HUES48 (cell line): Measurements from ENCODE around the gene ANGPT4.

Source experiments
- H3K27ac ChIP-seq: one replicate; pipeline ENCODE4 v1.7.0; 2013; ENCODE audit warnings: low read depth, low read length, inconsistent platforms
- H3K27me3 ChIP-seq: 2 replicates; pipeline ENCODE4 v1.6.1; 2013; ENCODE audit warnings: mild to moderate bottlenecking, low read length; ENCODE audit not compliant: control insufficient read depth, insufficient read depth
- H3K36me3 ChIP-seq: 2 replicates; pipeline ENCODE4 v1.6.1; 2013; ENCODE audit warnings: low read length; ENCODE audit not compliant: control insufficient read depth, insufficient read depth
- H3K4me1 ChIP-seq: 2 replicates; pipeline ENCODE4 v1.6.1; 2013; ENCODE audit warnings: mild to moderate bottlenecking, low read length; ENCODE audit not compliant: control insufficient read depth, insufficient read depth
- H3K4me3 ChIP-seq: 2 replicates; pipeline ENCODE4 v1.5.1; 2013; ENCODE audit warnings: mild to moderate bottlenecking, low read depth, low read length
- H3K9ac ChIP-seq: 2 replicates; pipeline ENCODE4 v1.6.1; 2013; ENCODE audit warnings: mild to moderate bottlenecking, low read depth, low read length, moderate library complexity
- H3K9me3 ChIP-seq: 2 replicates; pipeline ENCODE4 v1.6.1; 2013; ENCODE audit warnings: low read length; ENCODE audit not compliant: control insufficient read depth, insufficient read depth

ANGPT4 gene

DNA sequence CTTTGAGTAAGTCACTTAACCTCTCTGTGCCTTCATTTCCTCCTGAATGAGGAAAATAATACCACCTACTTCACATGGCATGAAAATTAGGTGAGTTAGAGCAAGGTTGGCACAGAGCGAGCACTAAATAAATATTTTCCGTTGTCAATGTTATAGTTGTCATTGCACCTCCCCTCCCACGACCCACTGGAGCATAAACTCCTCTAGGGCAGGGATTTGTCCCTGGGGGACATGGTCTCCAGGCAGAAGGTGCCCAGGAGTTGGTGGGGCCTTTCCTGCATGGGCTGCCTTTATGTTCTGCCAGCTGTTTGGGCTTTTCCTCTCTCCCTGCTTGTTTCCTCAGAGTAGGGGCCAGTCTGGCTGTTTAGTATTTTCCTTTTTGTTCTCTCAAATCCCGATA, 1.3 kb upstream of the ANGPT4 start:
- H3K4me3 ChIP-seq, result no peak overlapping the region
- no peaks in the 10 kb centered on the region for H3K36me3 ChIP-seq
- H3K27me3 ChIP-seq, result no peaks in the 10 kb centered on the region
- H3K4me1 ChIP-seq, result no peaks in the 10 kb centered on the region; the same call in 1 of the 2 replicates
- no peak overlapping the region for H3K9ac ChIP-seq
- H3K9me3 ChIP-seq, result no peaks in the 10 kb centered on the region
- H3K27ac ChIP-seq, result no peak overlapping the region

DNA sequence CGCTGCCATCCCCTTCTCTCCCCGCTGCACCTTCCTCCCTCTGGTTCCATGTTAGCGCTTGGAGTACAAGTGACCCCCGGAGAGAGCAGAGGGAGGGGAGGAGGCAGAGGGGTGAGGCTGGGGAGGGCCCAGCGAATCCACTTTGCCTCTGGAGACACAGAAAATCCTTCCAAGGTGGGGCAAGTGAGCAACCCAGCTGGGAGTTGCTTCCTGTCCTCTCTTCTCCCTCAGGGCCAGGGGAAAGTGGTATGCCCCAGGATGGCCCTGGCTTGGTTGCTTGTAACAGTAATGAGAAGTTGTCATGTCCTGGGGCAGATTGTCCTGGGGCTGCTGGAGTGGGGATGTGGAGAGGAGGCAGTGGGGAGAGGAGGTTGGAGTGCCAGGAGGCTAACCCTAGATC, 691 bp upstream of the ANGPT4 start:
- no peak overlapping the region for H3K9ac ChIP-seq
- no peak overlapping the region for H3K27ac ChIP-seq
- no peaks in the 10 kb centered on the region; the same call in 1 of the 2 replicates for H3K4me1 ChIP-seq
- H3K27me3 ChIP-seq, result no peaks in the 10 kb centered on the region
- H3K36me3 ChIP-seq, result no peaks in the 10 kb centered on the region
- no peaks in the 10 kb centered on the region for H3K9me3 ChIP-seq
- no peak overlapping the region for H3K4me3 ChIP-seq

DNA sequence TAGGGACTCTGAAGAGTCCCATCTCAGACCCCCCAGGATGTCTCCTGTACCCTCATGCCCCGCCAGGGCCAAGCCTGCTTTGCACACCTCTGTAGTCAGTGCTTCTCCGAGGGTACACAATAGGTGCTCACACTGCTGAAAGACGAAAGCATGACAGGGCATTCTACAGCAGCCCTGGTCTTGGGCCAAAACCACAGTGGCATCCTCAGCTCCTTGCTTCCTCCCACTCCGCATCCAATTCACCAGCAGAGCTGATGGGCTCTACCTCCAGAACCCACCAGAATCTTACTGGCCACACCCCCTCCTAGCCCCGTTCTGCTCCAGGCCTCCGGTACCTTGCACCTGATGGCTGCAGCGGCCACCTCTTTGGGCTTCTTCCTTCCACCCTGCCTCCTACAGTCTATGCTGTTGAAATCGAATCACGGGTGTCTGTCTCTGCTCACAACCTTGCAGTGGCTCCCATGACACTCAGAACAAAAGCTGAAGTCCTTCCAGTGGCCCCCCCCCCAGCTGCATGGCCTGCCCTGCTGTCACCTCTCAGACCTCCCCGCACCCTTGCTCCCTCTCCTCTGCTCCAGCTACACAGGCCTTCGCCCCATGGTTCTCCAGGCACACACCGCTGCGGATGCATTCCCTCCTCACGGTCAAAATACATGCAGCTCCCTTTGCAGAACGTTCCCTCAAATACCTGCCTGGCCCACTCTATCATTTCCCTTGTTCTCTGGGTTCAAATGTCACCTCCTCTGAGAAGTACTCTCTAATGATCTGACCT, 1.2 kb downstream of the ANGPT4 start:
- H3K9ac ChIP-seq, result no peak overlapping the region
- H3K27me3 ChIP-seq, result no peaks in the 10 kb centered on the region
- no peaks in the 10 kb centered on the region; the same call in 1 of the 2 replicates for H3K4me1 ChIP-seq
- no peak overlapping the region for H3K4me3 ChIP-seq
- H3K9me3 ChIP-seq, result no peaks in the 10 kb centered on the region
- no peaks in the 10 kb centered on the region for H3K36me3 ChIP-seq
- no peak overlapping the region for H3K27ac ChIP-seq

DNA sequence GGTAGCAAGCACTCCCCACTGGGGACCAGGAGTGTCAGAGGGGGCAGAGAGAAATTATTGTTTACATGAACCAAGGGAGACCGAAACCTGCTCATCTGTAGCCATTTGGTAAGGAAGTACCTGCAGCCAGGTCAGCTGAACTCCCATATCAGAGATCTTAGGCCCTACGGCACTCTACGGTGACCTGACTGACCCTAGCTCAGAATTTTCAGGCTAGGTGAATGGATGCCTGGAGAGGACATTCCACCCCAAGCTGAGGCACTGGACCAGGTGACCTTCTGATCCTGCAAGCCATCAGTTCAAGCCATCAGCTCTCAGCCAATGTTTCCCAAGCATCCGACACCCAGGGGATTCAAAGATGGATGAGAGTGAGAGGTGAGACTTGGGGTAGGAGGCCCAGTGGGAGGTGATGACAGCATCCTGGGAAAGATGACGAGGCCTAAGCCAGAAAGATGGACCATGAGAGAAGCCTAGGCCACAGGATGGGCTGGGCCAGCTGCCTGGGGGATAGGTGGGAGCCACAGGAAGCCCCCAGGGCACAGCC, 2.8 kb downstream of the ANGPT4 start:
- Histone ChIP-seq H3K27me3 (no peaks in the 10 kb centered on the region), H3K4me1 (no peaks in the 10 kb centered on the region; the same call in 1 of the 2 replicates), H3K27ac (no peak overlapping the region), H3K9ac (no peak overlapping the region), H3K9me3 (no peaks in the 10 kb centered on the region), H3K4me3 (no peak overlapping the region), H3K36me3 (no peaks in the 10 kb centered on the region)

DNA sequence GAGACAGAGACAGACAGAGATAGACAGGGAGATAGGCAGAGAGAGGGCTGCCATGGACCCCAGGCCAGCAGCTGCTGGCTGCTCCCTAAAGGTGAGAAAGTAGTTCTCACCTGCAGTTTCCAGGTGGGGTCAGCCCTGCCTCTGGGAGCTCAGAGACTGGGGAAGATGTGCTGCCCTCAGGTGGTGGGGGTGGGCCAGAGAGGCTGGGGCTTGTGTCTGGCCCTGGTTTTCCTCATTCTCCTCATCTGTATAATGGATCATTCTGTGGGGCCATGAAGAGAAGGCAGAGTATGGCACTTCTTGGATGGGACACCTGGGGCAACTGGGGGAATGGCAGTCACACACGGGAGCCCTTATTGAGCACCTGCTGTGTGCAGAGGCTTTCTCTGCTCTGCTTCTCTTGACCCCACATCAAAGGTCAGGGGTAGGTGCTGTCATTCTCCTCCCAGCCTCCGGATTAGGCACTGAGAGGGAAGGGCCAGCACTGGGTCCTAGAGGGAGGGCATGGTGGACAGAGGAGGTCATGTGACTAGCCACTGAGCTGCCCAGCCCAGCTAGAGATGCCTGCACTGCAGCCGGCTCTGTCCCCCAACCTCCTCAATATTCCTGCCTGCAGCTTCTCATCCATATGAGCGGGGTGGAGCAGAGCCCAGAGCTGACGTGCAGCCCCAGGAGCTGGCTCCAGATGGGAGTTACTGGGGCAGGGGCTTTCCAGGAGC, 4.1 kb downstream of the ANGPT4 start:
- no peak overlapping the region for H3K27ac ChIP-seq
- no peak overlapping the region for H3K9ac ChIP-seq
- H3K4me3 ChIP-seq, result no peak overlapping the region
- no peaks in the 10 kb centered on the region for H3K9me3 ChIP-seq
- no peaks in the 10 kb centered on the region for H3K36me3 ChIP-seq
- no peaks in the 10 kb centered on the region; the same call in 1 of the 2 replicates for H3K4me1 ChIP-seq
- H3K27me3 ChIP-seq, result no peaks in the 10 kb centered on the region

DNA sequence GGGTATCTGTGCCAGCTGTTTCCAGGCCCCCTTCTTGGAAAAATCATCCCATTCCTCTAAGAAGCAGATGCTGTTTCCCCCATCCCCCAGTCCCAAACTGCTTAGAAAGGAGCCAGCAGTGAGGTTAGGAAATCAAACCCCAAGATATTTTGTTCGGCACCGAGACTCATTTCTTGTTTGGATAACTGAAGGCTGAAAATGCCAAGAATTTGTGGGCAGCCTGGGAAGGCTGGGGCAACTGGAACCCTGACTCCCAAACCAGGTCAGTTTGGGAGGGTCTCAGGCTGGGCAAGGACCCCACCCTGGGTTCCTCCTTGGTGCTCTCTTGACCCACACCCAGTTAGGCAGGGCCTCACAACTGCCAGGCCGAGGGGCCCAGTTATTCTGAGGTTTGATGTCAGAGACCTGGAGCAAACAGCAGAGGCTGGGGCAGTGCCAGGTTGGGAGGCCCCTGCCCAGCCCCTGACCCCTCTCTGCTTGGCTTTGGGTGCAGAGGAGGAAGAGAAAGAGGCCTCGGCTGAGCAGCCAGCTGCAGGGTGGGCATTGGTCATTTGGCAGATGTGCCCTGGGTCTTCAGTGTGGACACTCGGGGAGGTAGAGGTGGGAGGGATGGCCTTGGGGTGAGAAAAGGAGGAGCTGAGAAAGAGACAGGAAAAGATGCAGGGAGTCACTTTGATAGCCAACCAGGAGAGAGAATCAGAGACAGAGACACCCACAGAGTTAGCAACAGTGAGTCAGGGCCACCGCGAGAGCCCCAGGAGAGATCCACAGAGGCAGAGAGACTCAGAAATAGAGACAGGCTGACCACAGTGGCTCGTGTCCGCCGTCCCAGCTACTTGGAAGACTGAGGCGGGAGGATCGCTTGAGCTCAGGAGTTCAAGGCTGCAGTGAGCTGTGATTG, 5.0 kb downstream of the ANGPT4 start:
- H3K9me3 ChIP-seq, result no peaks in the 10 kb centered on the region
- H3K4me1 ChIP-seq, result no peaks in the 10 kb centered on the region
- no peak overlapping the region for H3K4me3 ChIP-seq
- H3K9ac ChIP-seq, result no peak overlapping the region
- no peak overlapping the region for H3K27ac ChIP-seq
- H3K27me3 ChIP-seq, result no peaks in the 10 kb centered on the region
- no peaks in the 10 kb centered on the region for H3K36me3 ChIP-seq

DNA sequence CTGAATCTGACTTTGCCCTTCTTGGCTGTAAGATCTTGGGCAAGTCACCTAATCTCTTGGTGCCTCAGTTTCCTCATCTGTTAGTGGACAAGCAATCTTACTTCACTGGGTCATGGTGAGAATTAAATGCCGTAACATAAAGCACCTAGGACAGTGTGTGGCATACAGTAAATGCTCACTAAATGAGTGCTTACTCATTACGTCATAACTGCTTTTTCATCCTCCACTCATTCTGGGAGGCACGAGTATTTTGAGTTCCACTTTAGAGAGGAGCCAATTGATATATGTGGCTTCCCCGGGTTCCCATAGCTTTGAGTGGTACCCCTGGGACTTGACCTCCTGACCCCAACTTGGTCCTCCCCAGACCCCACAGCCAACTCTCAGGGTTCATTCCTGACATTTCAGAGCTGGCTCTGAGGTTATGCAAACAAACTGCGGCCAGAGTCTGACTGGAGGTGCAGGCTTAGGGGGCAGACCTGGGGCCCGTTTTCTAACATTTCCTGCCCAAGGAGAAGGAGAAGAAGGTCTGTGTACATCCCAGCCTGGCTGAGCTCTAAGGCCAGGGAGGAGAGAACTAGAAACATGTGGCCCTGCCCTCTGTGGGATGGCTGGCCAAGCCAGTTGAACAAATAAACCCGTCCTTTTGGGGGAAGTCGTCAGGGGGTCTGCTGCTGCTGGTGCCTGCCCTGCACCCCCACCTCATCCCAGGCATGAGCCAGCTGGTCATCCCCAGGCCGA, 5.8 kb downstream of the ANGPT4 start:
- Histone ChIP-seq H3K4me3 (no peak overlapping the region), H3K4me1 (no peaks in the 10 kb centered on the region), H3K9ac (no peak overlapping the region), H3K36me3 (no peaks in the 10 kb centered on the region), H3K9me3 (no peaks in the 10 kb centered on the region), H3K27ac (no peak overlapping the region), H3K27me3 (no peaks in the 10 kb centered on the region)

DNA sequence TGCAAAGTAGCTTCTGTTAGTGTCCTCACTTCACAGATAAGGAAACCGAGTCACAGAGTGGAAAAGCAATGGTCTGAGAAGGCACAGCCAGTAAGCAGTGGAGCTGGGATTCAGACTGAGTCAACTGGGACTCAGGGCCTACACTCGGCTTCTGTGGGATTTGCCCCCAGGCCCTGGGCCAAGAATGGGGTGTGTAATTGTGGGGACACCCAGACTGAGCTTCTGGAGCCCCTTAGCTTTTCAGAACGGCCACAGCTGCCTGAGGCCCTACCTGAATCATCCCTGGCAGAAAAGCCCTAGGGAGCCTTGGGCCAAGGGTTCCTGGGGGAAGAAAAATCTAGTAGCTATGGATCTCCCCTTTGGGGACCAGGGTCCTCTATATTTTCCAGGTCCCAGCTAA, 6.5 kb downstream of the ANGPT4 start:
- no peak overlapping the region for H3K9ac ChIP-seq

DNA sequence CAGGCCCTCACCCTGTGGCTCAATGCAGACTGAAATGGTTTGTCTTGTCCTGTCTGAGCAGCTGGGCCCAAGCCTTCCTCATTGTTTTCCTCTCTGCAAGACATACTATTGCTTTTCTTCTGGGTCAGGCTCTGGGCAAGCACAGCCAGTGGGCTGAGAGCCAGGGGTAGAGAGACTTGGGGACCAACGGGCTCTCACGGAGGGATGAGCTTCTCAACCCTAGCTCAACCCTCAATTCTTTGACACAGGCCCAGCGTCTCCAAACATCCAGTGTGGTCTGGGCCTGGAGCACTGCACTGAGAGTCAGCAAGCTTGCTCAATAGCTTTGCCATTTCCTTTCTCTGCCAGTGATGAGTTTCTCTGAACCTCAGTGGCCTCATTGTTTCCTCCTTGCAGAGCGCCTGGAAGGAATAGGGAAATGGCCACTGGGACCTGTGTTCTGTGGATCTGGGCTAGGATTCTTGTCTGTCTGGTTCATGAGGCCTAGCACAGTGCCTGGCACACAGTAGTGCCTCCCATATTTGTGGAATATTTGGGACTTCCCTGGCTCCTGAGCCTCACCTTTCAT, 9.3 kb downstream of the ANGPT4 start:
- Histone ChIP-seq H3K9me3 (no peaks in the 10 kb centered on the region), H3K27me3 (no peaks in the 10 kb centered on the region), H3K36me3 (no peaks in the 10 kb centered on the region), H3K4me3 (no peak overlapping the region), H3K9ac (no peak overlapping the region), H3K4me1 (no peaks in the 10 kb centered on the region), H3K27ac (no peak overlapping the region)

More for the DNA sequence above, 6.5 kb downstream of the ANGPT4 start:
- H3K36me3 ChIP-seq, result no peaks in the 10 kb centered on the region
- H3K4me1 ChIP-seq, result no peaks in the 10 kb centered on the region
- no peaks in the 10 kb centered on the region for H3K27me3 ChIP-seq
- no peaks in the 10 kb centered on the region for H3K9me3 ChIP-seq
- no peak overlapping the region for H3K4me3 ChIP-seq
- H3K27ac ChIP-seq, result no peak overlapping the region

DNA sequence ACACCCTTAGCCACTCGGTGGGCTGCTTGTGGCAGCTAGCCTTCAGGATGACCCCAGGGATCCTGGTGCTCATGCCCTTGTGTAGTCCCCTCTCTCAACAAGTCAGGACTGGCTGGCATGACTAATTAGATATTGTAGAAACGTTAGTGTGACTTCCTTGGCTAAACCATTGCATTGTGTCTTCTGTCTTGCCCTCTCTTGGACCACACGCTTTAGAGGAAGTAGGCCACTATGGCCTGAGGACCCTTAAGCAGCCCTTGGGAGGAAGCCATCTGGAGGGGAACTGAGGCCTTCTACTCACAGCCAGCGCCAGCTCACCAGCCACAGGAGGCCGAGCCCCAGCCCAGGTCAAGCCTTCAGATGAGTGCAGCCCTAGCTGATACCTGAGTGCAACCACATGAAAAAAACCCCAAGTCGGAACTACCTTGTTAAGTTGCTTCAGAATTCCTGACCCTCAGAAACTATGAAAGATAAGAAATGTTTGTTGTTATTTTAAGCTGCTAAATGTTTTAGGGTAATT, 10.1 kb downstream of the ANGPT4 start:
- Histone ChIP-seq H3K9ac (no peak overlapping the region), H3K27ac (no peak overlapping the region), H3K36me3 (no peaks in the 10 kb centered on the region), H3K4me1 (no peaks in the 10 kb centered on the region), H3K9me3 (no peaks in the 10 kb centered on the region), H3K4me3 (no peak overlapping the region), H3K27me3 (no peaks in the 10 kb centered on the region)
